AG09319 (cell line): ENCODE results near the gene ABRACL.
A peak's percentile ranks its signal among the peaks of the same experiment; 100 is the strongest.

Experiments used
- DNase-seq: peaks from one replicate; pipeline ENCODE4 v3.0.0-alpha.2; 2010; ENCODE audit warnings: low read depth; ENCODE audit errors: extremely low read depth
- CTCF ChIP-seq: IDR thresholded peaks from 2 replicates; pipeline ENCODE4 v1.5.1; 2011; ENCODE audit warnings: low read depth, mild to moderate bottlenecking, inconsistent platforms, low read length, moderate library complexity

ABRACL gene

GRCh38 chr6:139050770-139051313, 22.3 kb downstream of the ABRACL start:
- TF ChIP-seq CTCF = no peak
- DNase-seq = no peak

GRCh38 chr6:139051396-139052060, 23.0 kb downstream of the ABRACL start:
- DNase-seq = no peak
- TF ChIP-seq CTCF = no peak

GRCh38 chr6:139053382-139053781, 24.8 kb downstream of the ABRACL start:
- TF ChIP-seq CTCF = no peak
- DNase-seq = no peak

GRCh38 chr6:139054001-139054400, 25.5 kb downstream of the ABRACL start:
- no peak for TF ChIP-seq CTCF
- DNase-seq = no peak

- no peak for TF ChIP-seq CTCF
- no peak for DNase-seq
Measured at GRCh38 chr6:139055709-139056108, 27.2 kb downstream of the ABRACL start.

- TF ChIP-seq CTCF = no peak
- DNase-seq = no peak
Measured at GRCh38 chr6:139058029-139058428, 29.5 kb downstream of the ABRACL start.

- peak; percentile 66 for DNase-seq
- TF ChIP-seq CTCF = no peak
Measured at GRCh38 chr6:139060332-139060731, 31.8 kb downstream of the ABRACL start.
